ENCODE measurements around the gene GSTA5. TPM values are rescaled to one million over a fixed set of nuclear protein-coding genes. Genes with fewer than 3 reads are reported as not detected.

GSTA5 gene
- total RNA-seq: not detected in 2 replicates

GRCh38 chr6:52840763-52841585, at the start of gene GSTA5:
TSS of gene GSTA5 (minus strand) at chr6:52840813.

DNA sequence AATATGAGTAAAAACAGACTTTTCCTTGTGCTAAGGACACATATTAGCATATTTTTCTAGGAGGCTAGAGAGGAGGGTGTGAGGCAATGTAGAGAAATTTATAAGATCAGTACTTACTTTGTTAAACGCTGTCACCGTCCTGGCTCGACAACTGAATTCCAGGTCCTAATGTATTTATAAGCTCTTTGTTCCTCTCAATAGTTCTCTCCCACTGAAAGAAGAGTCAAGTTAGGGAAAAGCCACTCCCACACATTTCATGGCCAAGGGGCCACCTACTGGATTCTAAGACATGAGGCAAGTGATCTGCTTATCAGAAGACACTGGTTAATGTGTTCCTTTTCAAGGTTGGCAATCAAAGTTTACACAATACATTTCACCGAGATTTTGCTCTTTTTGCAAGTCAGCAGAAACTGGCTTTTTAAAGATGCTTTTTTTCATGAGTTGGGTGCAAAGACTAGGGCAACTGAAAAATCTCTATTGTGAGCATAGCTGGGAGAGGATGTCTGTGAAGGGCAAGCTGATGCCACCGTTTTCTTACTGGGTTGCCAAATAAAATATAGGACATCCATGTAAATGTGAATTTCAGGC, 36.9 kb downstream of the GSTA5 start, which contains the start of gene GSTA1:
Gene GSTA1 (minus strand): TSS at position 149 of the 588 bp plus-strand sequence. CDS start 4,549 bp downstream, outside the sequence.

Other genes starting within 250 kb of the GSTA5 start
- 30.0 and 38.0 TPM in 2 replicates for gene TMEM14A, start 169.7 kb downstream of the GSTA5 start, total RNA-seq
- not detected in 2 replicates for gene GSTA2, start 77.3 kb downstream of the GSTA5 start, total RNA-seq
- not detected in 2 replicates for gene GSTA1, start 37.0 kb downstream of the GSTA5 start, total RNA-seq
- not detected in 2 replicates for gene GSTA3, start 68.9 kb upstream of the GSTA5 start, total RNA-seq
- gene GSTA4, start 154.5 kb upstream of the GSTA5 start, total RNA-seq: 29.5 and 35.9 TPM in 2 replicates
- gene CILK1, start 221.0 kb upstream of the GSTA5 start, total RNA-seq: 4.5 and 8.9 TPM in 2 replicates
- gene FBXO9, start 224.6 kb upstream of the GSTA5 start, total RNA-seq: 41.9 TPM in 2 replicates